Right renal cortex interstitium (tissue), 3 donors: ENCODE data around the gene ZNF439. TPM values are rescaled to one million over a fixed set of nuclear protein-coding genes. Genes with fewer than 3 reads are reported as not detected.
"Not testable (repeated sequence)": the region's sequence is repeated elsewhere in the genome, so short reads cannot be mapped to it uniquely, and the experiment has no call there.

Experiments used
- DNase-seq, 3 donors: peaks; one replicate each; pipeline ENCODE4 v3.0.0-alpha.2; 2013; ENCODE audit warnings: low read depth in 3 of 3, low spot score in 2 of 3
- polyA plus RNA-seq, 3 donors: library from polyadenylated mRNA; unstranded; fragments of 120-200 nt; gene quantifications; one replicate each; pipeline ENCODE4 v1.2.1, GENCODE V29; 2013; ENCODE audit not compliant: insufficient read length in 3 of 3

ZNF439 gene
- 10 to 100 TPM; 20.6 to 22.1 (median 20.9) TPM for polyA plus RNA-seq

DNA sequence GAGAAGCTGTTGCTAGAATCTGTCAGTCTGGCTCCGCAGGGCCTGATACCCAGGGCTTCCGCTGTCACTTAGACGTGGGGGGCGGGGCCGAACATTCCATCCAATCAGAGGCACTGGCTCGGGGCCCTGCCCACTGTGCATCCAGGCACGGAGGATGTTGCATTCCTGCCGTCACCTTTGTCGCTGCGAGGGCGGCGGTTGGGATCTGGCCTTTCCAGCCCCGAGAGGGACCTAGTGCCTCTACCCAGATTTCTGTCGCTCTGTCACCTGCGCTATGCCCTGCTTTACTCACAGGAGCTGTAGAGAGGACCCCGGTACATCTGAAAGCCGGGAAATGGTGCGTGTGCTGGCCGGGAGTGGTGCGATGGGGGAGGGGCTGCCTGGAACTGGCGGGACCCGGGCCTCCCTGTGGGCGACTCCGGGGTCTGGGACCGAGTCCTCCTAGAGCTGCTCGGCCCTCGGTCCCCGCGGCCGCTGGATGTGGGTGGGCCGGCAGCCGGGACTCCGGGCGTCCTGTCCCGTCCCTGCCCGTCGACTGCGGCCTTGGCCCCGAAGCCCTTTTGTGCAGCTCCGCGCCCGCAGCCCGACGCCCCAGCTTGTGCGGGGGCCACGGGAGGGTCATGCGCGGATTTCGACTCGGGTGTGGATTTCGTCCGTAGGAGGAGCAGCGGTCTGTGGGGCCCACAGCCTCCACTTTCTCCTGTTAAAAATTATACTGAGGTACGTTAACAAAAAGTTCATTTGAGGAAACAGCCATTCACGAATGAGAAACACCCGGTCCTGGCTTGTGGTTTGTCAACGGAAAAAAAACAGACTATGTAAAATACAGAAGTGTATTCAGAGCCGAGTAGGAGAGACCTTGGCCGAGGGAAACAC is at the start of gene ZNF439:
Gene ZNF439, plus strand, starts transcription at position 133 of the 876 bp plus-strand sequence. Its CDS starts 142 bp downstream, at position 275.
- peak; percentile 77 to 85 (median 81) for DNase-seq

DNA sequence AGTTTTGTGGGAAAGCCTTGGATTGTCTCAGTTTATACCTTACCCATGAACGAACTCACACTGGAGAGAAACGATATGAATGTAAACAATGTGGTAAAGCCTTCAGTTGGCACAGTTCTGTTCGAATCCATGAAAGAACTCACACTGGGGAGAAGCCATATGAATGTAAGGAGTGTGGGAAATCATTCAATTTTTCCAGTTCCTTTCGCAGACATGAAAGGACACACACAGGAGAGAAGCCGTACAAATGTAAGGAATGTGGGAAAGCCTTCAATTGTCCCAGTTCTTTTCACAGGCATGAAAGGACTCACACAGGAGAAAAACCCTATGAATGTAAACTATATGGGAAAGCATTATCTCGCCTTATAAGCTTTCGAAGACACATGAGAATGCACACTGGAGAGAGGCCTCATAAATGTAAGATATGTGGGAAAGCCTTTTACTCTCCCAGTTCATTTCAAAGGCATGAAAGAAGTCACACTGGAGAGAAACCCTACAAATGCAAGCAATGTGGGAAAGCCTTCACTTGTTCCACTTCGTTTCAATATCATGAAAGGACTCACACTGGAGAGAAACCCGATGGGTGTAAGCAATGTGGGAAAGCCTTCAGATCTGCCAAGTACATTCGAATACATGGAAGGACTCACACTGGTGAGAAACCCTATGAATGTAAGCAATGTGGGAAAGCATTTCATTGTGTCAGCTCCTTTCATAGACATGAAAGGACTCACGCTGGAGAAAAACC is 42.0 kb upstream of the ZNF439 start:
- DNase-seq, result no peak

DNA sequence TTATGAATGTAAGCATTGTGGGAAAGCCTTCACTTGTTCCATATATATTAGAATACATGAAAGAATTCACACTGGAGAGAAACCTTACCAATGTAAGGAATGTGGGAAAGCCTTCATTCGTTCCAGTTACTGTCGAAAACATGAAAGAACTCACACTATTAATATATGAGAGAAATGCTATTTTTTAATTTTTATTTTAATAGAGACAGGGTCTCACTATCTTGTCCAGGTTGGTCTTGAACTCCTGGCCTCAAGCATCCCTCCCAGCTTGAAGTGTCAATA is 41.5 kb upstream of the ZNF439 start:
- DNase-seq, result no peak

DNA sequence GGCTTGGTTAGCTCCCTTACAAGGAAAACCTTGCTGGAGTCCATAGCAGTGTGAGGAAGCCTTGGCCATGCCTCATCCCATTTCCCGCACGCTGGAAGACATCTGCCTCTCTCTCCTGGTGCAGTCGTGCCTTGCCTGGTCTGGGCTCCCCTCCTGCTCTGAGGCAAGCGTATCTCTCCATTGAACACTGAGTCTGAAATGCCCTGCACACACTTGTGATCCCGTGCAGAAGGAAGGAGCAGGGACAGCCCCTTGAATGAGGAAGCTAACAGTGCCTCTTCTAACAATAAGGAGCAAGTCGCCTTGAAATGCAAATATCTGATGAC is 34.9 kb upstream of the ZNF439 start:
- peak in 1 of 3 donors; percentile 21 for DNase-seq

DNA sequence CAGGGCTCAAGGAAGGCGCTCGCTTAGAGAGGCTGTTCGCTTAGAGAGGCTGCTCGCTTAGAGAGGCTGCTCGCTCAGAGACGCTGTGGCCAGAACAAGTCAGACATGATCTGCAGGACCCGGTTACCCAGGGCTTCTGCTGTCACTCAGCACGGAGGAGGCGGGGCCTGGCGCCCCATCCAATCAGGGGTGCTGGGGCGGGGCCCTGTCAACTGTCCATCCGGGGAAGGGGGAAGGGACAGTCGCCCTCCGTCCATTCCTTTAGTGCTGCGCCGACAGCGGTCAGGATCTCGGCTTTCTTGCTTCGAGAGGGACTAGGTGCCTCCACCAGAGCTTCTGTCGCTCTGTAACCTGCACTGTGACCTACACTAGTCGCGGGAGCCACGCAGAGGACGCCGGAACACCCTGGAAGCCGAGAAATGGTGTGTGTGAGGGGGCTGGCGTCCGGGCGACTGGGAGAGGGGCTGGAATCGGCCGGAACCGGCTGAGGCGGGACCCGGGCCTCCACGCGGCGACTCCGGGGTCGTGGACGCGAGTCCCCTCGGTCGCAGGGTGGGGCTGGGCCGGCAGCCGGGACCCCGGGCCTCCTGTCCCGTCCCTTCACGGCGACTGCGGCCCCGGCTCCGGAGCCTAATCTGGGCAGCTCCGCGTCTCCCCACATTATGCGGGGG is 34.4 kb upstream of the ZNF439 start, which contains the start of gene ZNF440:
Gene ZNF440, plus strand, starts transcription at position 245 of the 671 bp plus-strand sequence. Its CDS starts 175 bp downstream, at position 420.
- peak; percentile 81 to 92 (median 90) for DNase-seq

DNA sequence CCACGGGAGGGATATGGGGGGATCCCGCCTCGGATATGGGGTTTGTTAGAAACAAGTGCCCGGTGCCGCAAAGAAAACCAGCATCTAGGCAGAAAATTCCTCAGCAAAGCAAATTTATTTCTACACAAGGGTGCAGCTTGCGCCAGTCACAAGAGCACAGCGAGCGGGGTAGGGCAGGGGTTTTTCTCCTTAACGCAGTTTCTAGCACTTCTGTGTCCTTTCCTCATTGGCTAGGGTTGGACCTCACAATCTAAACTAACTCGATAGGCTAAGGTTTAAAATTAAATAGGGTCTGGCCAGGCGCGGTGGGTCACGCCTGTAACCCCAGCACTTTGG is 33.9 kb upstream of the ZNF439 start:
- DNase-seq, result peak in 1 of 3 donors; percentile 10

DNA sequence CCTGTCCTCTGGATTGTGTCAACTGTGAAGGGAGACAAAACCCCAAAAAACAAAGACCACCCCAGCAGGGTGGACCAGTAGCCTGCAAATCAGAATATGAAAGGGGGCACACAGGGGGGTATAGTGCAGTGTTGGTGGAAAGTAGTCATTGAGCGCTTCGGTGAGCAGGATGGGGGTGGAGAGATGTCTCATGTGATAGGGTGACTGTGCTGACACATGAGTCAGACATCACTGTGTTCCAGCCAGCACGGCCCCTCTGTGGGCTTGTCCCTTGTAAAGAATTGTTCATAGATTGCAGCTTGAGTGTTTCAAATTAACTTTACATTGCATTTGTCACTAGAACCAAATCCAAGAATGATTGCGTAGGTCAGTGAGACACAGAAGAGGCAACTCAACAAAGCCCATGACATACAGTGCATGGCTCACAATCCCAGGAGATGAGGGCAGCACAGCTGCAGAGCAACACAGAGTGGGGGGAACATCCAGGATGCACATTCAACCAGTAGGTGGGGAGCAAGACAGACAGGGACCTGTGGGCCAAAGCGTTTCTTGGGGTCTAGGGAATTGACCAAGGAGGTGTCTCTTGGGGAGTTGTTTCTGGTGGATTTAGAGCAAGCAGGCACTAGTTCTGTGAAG is 26.9 kb upstream of the ZNF439 start:
- no peak for DNase-seq

DNA sequence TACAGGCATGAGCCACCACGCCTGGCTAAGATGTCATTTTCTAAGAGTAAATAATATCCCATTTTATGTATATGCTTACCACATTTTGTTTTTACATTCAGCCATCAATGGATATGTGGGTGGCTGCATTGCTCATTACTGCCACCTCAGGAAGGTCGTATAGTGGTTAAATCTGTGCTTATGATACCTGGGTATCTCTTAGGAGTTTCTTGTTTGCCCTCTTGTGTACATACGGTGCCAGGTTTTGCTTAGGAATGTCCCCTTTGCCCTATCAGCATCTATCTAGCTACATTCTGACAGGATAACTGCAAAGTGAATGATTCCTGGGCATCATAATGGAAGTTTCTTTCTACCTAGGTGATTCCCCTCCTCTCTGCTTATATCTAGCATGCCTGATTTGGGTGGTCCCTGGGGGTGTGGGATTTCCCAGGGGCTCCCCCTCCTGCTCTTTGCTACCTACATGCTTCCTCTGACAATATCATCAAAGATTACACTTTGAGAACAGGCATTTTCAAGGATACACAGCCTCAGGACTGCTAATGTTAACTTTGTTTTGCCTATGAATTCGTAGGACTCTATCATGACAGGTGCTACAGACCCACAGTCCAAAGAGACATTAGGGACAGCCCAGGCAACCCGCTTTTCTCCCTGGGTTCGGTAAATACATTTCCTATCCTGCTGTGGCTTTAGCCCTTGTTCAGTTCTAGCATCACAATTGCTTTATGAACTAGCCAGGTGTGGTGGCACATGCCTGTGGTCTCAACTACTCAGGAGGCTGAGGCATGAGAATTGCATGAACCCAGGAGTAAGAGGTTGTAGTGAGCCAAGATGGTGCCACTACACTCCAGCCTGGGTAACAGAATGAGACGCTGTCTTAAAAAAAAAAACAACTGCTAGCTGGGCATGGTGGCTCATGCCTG is 19.3 kb upstream of the ZNF439 start:
- not testable (repeated sequence) for DNase-seq

DNA sequence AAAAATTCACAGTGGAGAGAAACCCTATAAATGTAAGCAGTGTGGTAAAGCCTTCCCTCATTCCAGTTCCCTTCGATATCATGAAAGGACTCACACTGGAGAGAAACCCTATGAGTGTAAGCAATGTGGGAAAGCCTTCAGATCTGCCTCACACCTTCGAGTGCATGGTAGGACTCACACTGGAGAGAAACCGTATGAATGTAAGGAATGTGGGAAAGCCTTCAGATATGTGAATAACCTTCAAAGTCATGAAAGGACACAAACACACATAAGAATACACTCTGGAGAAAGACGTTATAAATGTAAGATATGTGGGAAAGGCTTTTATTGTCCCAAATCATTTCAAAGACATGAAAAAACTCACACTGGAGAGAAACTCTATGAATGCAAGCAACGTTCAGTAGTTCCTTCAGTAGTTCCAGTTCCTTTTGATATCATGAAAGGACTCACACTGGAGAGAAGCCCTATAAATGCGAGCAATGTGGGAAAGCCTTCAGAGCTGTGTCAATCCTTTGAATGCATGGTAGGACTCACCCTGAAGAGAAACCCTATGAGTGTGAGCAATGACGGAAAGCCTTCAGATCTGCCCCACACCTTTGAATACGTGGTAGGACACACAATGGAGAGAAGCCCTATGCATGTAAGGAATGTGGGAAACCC is 16.1 kb upstream of the ZNF439 start:
- no peak for DNase-seq

DNA sequence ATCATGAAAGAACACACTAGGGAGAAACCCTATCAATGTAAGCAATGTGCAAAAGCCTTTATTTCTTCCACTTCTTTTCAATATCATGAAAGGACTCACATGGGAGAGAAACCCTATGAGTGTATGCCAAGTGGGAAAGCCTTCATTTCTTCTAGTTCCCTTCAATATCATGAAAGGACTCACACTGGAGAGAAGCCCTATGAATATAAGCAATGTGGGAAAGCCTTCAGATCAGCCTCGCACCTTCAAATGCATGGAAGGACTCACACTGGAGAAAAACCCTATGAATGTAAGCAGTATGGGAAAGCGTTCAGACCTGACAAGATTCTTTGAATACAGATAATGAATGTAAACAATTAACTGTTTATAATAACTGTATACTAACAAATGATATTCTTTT is 15.0 kb upstream of the ZNF439 start:
- no peak for DNase-seq

DNA sequence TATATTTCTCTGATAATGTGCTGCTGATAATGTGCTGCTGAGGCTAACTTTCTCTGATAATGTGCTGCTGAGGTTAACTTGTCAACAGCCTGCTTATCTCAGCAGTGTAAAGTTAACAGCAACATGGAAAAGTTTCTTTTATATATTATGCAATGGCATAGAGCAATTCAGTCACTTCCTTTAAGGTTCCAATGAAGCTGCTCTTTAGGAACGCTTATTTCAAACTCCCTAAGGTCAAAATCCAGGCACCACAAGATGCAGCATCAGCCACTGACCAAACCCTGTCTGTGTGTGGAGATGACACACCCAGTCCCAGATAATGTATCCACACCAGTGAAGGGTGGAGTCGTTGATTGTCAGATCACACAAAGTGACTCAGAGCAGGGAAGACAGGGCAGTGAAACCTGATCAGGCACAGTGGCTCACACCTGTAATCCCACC is 12.9 kb upstream of the ZNF439 start:
- not testable (repeated sequence) for DNase-seq

DNA sequence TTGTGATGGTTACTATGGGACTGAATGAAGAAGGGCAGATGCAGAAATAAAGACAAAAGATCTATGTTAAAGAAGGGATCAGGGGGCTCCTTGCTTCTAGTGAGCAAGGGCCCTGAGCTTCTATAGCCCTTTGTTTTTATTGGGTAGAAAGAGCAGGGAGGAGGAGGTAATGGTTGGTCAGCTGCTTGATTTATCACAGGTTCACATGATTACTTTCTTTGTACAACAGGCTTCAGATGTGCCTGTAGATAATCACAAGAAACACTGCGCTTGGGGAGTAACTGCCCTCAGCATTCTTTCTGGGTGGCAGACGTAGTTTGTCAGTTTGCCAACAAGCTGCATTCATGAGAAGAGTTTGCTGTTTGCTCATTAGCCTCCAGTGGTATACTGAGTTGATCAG is 4.8 kb upstream of the ZNF439 start:
- DNase-seq, result peak in 2 of 3 donors; percentile 24 to 25

DNA sequence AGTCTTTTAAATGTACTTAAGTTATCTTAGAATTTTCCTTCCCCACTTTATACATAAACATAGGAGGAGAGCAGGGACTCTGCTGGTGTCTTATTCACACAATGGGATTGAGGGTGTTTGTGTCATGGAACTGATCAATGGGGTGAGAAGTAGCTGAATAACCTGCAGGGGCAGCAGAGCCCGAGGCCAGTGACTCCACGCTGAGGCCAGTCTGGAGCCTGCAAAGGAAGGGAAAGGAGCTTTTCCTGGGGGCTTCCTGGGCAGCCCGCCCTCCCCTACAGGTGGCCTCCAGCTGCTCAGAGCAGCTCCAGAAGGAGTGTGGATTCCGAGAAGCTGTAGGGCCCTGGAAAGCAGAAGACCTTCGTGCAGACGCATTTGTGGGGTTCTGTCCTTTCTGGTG is 911 bp upstream of the ZNF439 start:
- DNase-seq, result not testable (repeated sequence)

DNA sequence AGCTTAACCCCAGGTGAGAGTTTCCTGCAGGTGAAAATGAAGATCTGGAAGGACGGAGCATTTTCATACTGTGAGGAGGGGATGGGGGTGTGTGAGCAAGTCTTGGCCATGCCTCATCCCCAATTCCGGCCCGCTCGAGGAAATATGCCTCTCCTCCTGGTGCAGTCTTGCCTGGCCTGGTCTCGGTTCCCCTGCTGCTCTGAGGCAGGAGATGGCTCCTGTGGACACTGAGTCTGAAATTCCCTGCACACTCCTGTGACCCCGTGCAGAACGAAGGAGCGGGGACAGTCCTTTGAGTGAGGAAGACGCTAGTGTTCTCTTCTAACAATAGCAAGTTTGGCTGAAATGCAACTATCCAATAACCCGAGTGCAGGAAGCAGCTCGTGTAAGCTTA is 329 bp upstream of the ZNF439 start:
- DNase-seq, result no peak

DNA sequence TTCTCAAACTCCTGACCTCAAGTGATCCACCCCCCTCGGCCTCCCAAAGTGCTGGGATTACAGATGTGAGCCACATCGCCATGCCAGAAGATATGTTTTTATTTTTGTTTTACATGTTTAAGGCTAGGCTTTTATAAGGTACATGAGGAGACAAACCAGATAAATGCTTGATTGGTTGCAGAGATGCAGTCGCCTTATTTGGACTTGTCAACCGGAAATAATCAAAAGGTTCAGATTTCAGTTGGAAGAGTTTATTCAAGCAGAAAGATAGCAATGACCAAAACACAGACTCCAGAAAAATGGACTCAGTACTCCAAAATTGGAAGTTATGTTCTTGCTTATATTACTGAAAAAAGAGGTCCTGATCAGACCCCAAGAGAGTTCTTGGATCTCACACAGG is 1.8 kb downstream of the ZNF439 start:
- DNase-seq, result not testable (repeated sequence)

DNA sequence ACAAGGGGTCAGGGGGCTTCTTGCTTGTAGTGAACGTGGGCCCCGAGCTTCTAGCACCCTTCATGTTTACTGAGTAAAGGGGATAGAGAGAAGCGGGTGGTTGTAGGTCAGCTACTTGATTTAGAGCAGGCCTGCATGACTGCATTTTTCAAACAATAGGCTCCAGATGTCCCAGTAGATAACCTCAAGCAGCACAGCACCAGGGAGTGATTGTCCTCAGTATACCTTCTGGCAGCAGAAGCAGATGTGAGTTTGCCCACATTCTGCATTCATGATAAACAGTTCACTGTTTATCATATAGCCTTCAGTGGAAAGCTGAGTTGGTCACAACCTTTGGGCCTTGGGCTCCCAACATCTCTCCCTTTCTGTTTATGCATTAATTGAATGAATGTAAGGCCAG is 4.8 kb downstream of the ZNF439 start:
- DNase-seq, result no peak

DNA sequence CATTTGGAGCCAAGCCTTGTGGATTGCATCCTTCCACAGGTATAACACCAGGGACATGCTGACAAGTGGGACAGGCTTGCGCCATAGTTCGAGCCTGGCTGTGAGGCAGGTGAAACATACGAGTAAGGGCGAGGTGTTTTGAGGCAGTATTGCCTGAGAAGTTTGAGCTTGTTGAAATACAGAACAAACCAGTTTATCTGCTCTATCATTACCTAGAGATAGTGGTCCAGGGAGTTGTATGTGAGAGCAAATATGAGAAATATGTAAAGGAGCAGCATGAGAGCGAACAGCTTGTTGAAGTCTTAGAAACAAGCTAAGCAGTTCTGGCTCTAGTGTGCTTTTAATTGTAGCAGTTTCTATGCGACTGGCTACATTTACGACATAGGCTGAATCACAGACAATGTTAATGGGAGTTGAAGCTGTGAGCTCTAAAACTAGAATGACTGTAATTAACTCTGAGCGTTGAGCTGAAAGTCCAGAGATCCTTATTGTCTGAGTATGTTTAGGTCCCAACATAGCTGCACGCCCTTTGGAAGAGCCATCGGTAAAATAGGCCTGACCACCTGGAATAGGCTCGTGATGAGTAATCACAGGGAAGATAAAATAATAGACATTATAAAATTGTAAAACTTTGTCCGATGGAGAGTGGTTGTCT is 8.2 kb downstream of the ZNF439 start:
- DNase-seq, result no peak

DNA sequence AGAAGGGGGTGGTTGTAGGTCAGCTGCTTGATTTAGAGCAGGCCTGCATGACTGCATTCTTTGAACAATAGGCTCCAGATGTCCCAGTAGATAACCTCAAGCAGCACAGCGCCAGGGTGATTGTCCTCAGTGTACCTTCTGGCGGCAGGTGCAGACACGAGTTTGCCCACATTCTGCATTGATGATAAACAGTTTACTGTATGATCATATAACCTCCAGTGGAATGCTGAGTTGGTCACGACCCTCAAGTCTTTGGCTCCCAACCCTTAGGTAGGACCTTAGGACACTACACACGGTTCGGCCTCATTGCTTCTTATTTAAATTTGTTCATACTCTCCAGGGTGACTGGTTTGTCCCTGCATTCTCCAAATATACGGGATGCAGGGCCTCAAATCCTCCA is 12.2 kb downstream of the ZNF439 start:
- no peak for DNase-seq

DNA sequence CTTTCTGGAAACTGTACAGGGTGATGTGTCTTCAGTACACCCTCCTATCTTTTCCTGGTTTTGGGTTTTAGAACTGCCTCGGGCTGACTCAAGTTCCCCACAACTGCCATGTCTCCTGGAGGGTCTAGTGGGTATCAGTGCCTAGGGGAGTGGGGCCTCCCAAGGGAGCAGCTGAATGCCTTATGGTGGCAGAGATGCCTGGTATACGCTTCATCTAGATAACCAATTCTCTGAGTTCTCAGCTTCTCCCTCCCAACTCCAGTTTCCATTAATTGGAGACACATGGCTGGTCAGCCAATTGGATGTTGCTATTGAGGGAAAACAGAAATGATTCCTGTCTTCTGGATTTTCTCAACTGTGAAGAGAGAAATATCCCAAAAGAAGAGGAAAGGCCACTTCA is 12.8 kb downstream of the ZNF439 start:
- no peak for DNase-seq
